Embryonic facial prominence (tissue), 1 donor: ENCODE results near the gene MMP3.

Experiments used
- DNase-seq: peaks from one replicate; pipeline ENCODE4 v3.0.0-alpha.2; 2016; ENCODE audit errors: extremely low spot score

Gene MMP3

DNA sequence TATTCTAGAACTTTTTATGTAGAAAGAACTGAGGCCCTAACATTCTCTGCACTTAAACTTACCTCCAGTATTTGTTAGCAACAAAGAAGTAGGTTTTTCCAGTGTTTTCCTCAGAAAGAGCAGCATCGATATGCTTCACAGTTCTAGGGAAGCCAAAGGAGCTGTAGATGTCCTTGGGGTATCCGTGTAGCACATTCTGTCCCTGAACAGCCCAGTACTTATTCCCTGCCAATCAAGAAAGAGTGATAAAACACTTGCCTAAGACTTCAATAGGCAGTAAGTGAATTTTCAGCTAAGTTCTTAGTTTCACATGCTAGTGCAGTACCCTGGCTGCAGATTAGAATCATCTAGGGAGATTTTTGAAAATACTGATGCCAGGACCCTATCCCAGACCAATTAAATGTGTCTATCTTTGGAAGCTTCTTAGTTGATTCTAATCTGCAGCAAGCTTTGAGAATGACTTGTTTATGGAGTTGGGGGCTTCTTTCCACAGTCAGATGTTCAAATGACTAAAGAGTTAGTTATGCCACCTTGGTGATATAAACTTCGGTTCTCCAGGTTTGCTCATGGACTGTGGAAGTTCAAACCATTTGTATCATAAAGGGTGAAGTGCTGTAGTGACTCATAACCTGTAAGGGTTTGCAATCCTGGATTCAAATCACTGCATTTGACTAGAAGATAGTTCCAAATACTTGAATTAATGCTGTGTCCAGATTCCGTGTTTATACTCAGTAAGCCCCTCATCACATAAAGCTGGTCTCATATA lies 52.0 kb downstream of the MMP3 start:
- DNase-seq = no peak

DNA sequence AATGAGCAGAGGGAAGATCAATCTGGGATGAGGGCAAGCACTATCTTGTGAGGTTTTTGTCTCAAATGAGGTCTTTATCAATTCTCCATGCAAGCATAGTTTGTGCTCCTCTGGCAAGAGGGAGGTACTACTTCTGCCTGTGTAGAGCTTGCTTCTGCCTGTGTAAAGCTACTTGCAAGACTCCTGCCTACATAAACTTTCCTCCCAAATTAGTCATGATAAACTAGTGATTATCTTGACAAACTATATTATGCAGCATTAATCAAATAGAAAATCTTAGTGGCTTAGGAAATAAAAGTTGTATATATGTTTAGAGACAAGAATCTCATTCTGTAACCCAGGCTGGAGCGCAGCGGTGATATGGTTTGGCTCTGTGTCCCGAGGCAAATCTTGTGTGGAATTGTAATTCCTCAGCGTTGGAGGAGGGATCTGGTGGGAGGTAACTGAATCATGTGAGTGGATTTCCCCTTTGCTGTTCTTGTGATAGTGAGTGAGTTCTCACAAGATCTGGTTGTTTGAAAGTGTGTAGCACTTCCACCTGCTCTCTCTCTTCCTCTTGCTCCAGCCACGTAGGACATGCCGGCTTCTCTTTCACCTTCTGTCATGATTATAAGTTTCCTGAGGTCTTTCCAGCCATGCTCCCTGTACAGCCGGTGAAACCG lies 54.9 kb downstream of the MMP3 start:
- no peak for DNase-seq
